ENCODE data around the gene SLC35F6.

DNA sequence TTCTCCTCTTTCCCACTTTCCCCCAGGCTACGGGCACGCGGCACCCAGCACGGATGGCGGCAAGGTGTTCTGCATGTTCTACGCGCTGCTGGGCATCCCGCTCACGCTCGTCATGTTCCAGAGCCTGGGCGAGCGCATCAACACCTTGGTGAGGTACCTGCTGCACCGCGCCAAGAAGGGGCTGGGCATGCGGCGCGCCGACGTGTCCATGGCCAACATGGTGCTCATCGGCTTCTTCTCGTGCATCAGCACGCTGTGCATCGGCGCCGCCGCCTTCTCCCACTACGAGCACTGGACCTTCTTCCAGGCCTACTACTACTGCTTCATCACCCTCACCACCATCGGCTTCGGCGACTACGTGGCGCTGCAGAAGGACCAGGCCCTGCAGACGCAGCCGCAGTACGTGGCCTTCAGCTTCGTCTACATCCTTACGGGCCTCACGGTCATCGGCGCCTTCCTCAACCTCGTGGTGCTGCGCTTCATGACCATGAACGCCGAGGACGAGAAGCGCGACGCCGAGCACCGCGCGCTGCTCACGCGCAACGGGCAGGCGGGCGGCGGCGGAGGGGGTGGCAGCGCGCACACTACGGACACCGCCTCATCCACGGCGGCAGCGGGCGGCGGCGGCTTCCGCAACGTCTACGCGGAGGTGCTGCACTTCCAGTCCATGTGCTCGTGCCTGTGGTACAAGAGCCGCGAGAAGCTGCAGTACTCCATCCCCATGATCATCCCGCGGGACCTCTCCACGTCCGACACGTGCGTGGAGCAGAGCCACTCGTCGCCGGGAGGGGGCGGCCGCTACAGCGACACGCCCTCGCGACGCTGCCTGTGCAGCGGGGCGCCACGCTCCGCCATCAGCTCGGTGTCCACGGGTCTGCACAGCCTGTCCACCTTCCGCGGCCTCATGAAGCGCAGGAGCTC is 36.2 kb upstream of the SLC35F6 start:
- TF ChIP-seq, protein P1, sequence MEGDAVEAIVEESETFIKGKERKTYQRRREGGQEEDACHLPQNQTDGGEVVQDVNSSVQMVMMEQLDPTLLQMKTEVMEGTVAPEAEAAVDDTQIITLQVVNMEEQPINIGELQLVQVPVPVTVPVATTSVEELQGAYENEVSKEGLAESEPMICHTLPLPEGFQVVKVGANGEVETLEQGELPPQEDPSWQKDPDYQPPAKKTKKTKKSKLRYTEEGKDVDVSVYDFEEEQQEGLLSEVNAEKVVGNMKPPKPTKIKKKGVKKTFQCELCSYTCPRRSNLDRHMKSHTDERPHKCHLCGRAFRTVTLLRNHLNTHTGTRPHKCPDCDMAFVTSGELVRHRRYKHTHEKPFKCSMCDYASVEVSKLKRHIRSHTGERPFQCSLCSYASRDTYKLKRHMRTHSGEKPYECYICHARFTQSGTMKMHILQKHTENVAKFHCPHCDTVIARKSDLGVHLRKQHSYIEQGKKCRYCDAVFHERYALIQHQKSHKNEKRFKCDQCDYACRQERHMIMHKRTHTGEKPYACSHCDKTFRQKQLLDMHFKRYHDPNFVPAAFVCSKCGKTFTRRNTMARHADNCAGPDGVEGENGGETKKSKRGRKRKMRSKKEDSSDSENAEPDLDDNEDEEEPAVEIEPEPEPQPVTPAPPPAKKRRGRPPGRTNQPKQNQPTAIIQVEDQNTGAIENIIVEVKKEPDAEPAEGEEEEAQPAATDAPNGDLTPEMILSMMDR (IDR thresholded peaks at IDR 0.05): peak in 2 of 3 donors; percentile 16 to 23
- TF ChIP-seq POLR2A (IDR thresholded peaks at IDR 0.05) (no peak), EP300 (IDR thresholded peaks at IDR 0.05) (no peak)

Data from ovary (tissue), 3 donors.